KMS-11 (cell line): ENCODE measurements around the gene AZU1.

ENCODE experiments used
- H2AFZ ChIP-seq: fragments of 200-600 bp; sonication (generic); 2 replicates; pipeline ENCODE4 v1.6.1; 2016; ENCODE audit warnings: antibody characterized with exemption, mixed run types, low read depth
- H3K27ac ChIP-seq: fragments of 200-600 bp; sonication (generic); 2 replicates; pipeline ENCODE4 v1.6.1; 2016; ENCODE audit warnings: mild to moderate bottlenecking, mixed run types
- H3K27me3 ChIP-seq: fragments of 200-600 bp; sonication (generic); 2 replicates; pipeline ENCODE4 v1.6.1; 2017; ENCODE audit warnings: mild to moderate bottlenecking, low read depth, mixed run types, moderate library complexity; ENCODE audit not compliant: insufficient read depth
- H3K36me3 ChIP-seq: fragments of 200-600 bp; sonication (generic); 2 replicates; pipeline ENCODE4 v1.6.1; 2017; ENCODE audit warnings: mild to moderate bottlenecking, mixed run types; ENCODE audit not compliant: insufficient read depth
- H3K4me1 ChIP-seq: fragments of 200-600 bp; sonication (generic); 2 replicates; pipeline ENCODE4 v1.6.1; 2016; ENCODE audit warnings: mild to moderate bottlenecking, low read depth, mixed run types; ENCODE audit not compliant: poor library complexity, severe bottlenecking
- H3K4me2 ChIP-seq: fragments of 200-600 bp; sonication (generic); 2 replicates; pipeline ENCODE4 v1.7.0; 2016; ENCODE audit warnings: mild to moderate bottlenecking, mixed run types
- H3K4me3 ChIP-seq: fragments of 200-600 bp; sonication (generic); IDR thresholded peaks from 2 replicates; pipeline ENCODE4 v1.6.1; 2017; ENCODE audit warnings: low read depth, low read length, mixed read lengths; ENCODE audit not compliant: insufficient read depth
- H3K79me2 ChIP-seq: fragments of 200-600 bp; sonication (generic); 2 replicates; pipeline ENCODE4 v1.6.1; 2016; ENCODE audit warnings: low read depth, mixed run types; ENCODE audit not compliant: insufficient read depth
- H3K9ac ChIP-seq: fragments of 200-600 bp; sonication (generic); 2 replicates; pipeline ENCODE4 v1.6.1; 2016; ENCODE audit warnings: mild to moderate bottlenecking, mixed run types
- H4K20me1 ChIP-seq: fragments of 200-600 bp; sonication (generic); 2 replicates; pipeline ENCODE4 v1.6.1; 2016; ENCODE audit warnings: mild to moderate bottlenecking, mixed run types; ENCODE audit not compliant: insufficient read depth
- CTCF ChIP-seq: fragments of 200-600 bp; sonication (generic); conservative IDR thresholded peaks from 2 replicates; pipeline ENCODE4 v1.6.1; 2017; ENCODE audit warnings: low read depth, mild to moderate bottlenecking, antibody characterized with exemption, low read length, moderate library complexity, mixed read lengths

The AZU1 gene

GRCh38 chr19:782185-782877, 45.3 kb upstream of the AZU1 start:
- no peak overlapping the region for H3K27ac ChIP-seq
- H2AFZ ChIP-seq: no peak overlapping the region
- no peaks in the 10 kb centered on the region for H3K79me2 ChIP-seq
- H3K36me3 ChIP-seq: no peaks in the 10 kb centered on the region
- no peak overlapping the region for H3K4me3 ChIP-seq
- H4K20me1 ChIP-seq: no peaks in the 10 kb centered on the region
- no peaks in the 10 kb centered on the region for H3K4me1 ChIP-seq
- H3K9ac ChIP-seq: no peak overlapping the region
- H3K4me2 ChIP-seq: no peak overlapping the region
- H3K27me3 ChIP-seq: peaks cover 55% of the 10 kb centered on the region
- no peak for TF ChIP-seq CTCF

GRCh38 chr19:782878-783668, 44.6 kb upstream of the AZU1 start:
- peaks cover 48% of the 10 kb centered on the region for H3K27me3 ChIP-seq
- TF ChIP-seq CTCF: no peak
- no peak overlapping the region for H3K27ac ChIP-seq
- no peak overlapping the region for H3K4me3 ChIP-seq
- H2AFZ ChIP-seq: no peak overlapping the region
- no peaks in the 10 kb centered on the region for H3K79me2 ChIP-seq
- no peaks in the 10 kb centered on the region for H3K36me3 ChIP-seq
- H3K4me1 ChIP-seq: no peaks in the 10 kb centered on the region
- H3K9ac ChIP-seq: no peak overlapping the region
- H4K20me1 ChIP-seq: no peaks in the 10 kb centered on the region
- H3K4me2 ChIP-seq: no peak overlapping the region

GRCh38 chr19:784541-784940, 43.1 kb upstream of the AZU1 start:
- H3K4me2 ChIP-seq: no peak overlapping the region
- H3K4me3 ChIP-seq: no peak overlapping the region
- H3K36me3 ChIP-seq: no peaks in the 10 kb centered on the region
- TF ChIP-seq CTCF: no peak
- peaks cover 34% of the 10 kb centered on the region for H3K27me3 ChIP-seq
- H3K9ac ChIP-seq: no peak overlapping the region
- H4K20me1 ChIP-seq: no peaks in the 10 kb centered on the region
- H3K79me2 ChIP-seq: no peaks in the 10 kb centered on the region
- H2AFZ ChIP-seq: no peak overlapping the region
- H3K4me1 ChIP-seq: no peaks in the 10 kb centered on the region
- H3K27ac ChIP-seq: no peak overlapping the region

GRCh38 chr19:787536-787935, 40.1 kb upstream of the AZU1 start:
- no peaks in the 10 kb centered on the region for H3K4me1 ChIP-seq
- H3K27me3 ChIP-seq: peaks cover 9% of the 10 kb centered on the region
- H3K9ac ChIP-seq: no peak overlapping the region
- no peak overlapping the region for H3K4me2 ChIP-seq
- no peaks in the 10 kb centered on the region for H3K36me3 ChIP-seq
- H4K20me1 ChIP-seq: no peaks in the 10 kb centered on the region
- H3K27ac ChIP-seq: no peak overlapping the region
- no peak for TF ChIP-seq CTCF
- no peak overlapping the region for H2AFZ ChIP-seq
- H3K4me3 ChIP-seq: no peak overlapping the region
- H3K79me2 ChIP-seq: no peaks in the 10 kb centered on the region
